Activated T-cell treated with anti-CD3 and anti-CD28 coated beads, Interleukin-2, amount 50 U/mL, for 1 hour (primary cell): ENCODE measurements around the gene NF2.

Experiments
- DNase-seq: peaks from one replicate; pipeline ENCODE4 v3.0.0-alpha.2; 2020

The NF2 gene

GRCh38 chr22:29673361-29674066 is 70.1 kb downstream of the NF2 start:
- DNase-seq = no peak

- no peak for DNase-seq
Measured at GRCh38 chr22:29674121-29674520, 70.7 kb downstream of the NF2 start.

GRCh38 chr22:29679316-29679715 is 75.9 kb downstream of the NF2 start:
- DNase-seq = no peak

- DNase-seq = no peak
Measured at GRCh38 chr22:29683536-29683935, 80.1 kb downstream of the NF2 start.

- no peak for DNase-seq
Measured at GRCh38 chr22:29684244-29684643, 80.8 kb downstream of the NF2 start.

GRCh38 chr22:29689206-29689879 is 85.9 kb downstream of the NF2 start:
- no peak for DNase-seq

- peak; percentile 33 for DNase-seq
Measured at GRCh38 chr22:29689880-29690213, 86.4 kb downstream of the NF2 start.

GRCh38 chr22:29690476-29690875 is 87.0 kb downstream of the NF2 start:
- no peak for DNase-seq

- DNase-seq = no peak
Measured at GRCh38 chr22:29691636-29692326, 88.3 kb downstream of the NF2 start.

- DNase-seq = no peak
Measured at GRCh38 chr22:29692327-29692640, 88.9 kb downstream of the NF2 start.

- no peak for DNase-seq
Measured at GRCh38 chr22:29693161-29693560, 89.7 kb downstream of the NF2 start.

- no peak for DNase-seq
Measured at GRCh38 chr22:29693671-29694070, 90.2 kb downstream of the NF2 start.

- no peak for DNase-seq
Measured at GRCh38 chr22:29695129-29695926, 91.9 kb downstream of the NF2 start.

- DNase-seq = no peak
Measured at GRCh38 chr22:29697853-29698598, 94.6 kb downstream of the NF2 start.

- no peak for DNase-seq
Measured at GRCh38 chr22:29700206-29700899, 96.9 kb downstream of the NF2 start.

GRCh38 chr22:29700900-29701154 is 97.4 kb downstream of the NF2 start:
- DNase-seq = no peak

- no peak for DNase-seq
Measured at GRCh38 chr22:29701155-29701999, 97.9 kb downstream of the NF2 start.

- no peak for DNase-seq
Measured at GRCh38 chr22:29702000-29702930, 98.8 kb downstream of the NF2 start.

GRCh38 chr22:29702931-29703501 is 99.6 kb downstream of the NF2 start:
- no peak for DNase-seq
